HEK293 (cell line): ENCODE data around the gene FOXP1.

Source experiments
- CTCF ChIP-seq: fragments of 450-650 bp; formaldehyde crosslinking; IDR thresholded peaks from 2 replicates; pipeline ENCODE4 v1.5.1; 2016; ENCODE audit warnings: missing biosample characterization, missing genetic modification characterization
- GLI4 ChIP-seq: fragments of 450-650 bp; formaldehyde crosslinking; IDR thresholded peaks from 2 replicates; pipeline ENCODE4 v1.5.1; 2016; ENCODE audit warnings: missing biosample characterization, missing genetic modification characterization
- ZNF121 ChIP-seq: fragments of 450-650 bp; formaldehyde crosslinking; IDR thresholded peaks from 2 replicates; pipeline ENCODE4 v1.5.1; 2016; ENCODE audit warnings: missing biosample characterization, missing genetic modification characterization
- ZNF324 ChIP-seq: fragments of 450-650 bp; formaldehyde crosslinking; IDR thresholded peaks from 2 replicates; pipeline ENCODE4 v1.5.1; 2016; ENCODE audit warnings: missing biosample characterization, missing genetic modification characterization

GRCh38 chr3:71265365-71265915 lies 318.1 kb downstream of the FOXP1 start:
- TF ChIP-seq ZNF324 (tag by site-specific recombination) (no peak), GLI4 (tag by site-specific recombination) (no peak), ZNF121 (tag by site-specific recombination) (no peak), CTCF (no peak)
